ENCODE results near the gene MIAT. TPM values are rescaled to one million over a fixed set of nuclear protein-coding genes. Genes with fewer than 3 reads are reported as not detected.

Gene MIAT
- total RNA-seq, 2 donors from 2014 or later: 0.50 to 0.80 TPM

GRCh38 chr22:26660961-26661578, 3.7 kb downstream of the MIAT start:
- no peak overlapping the region for H3K4me3 ChIP-seq
- 76% methylated on average over 7 of the region's 7 CpGs for WGBS
- DNase-seq (ENCODE audit: low spot score): no peak
- intact Hi-C loops (cut with DNase I): no loop called here
- H3K27me3 ChIP-seq (replicated peaks; ENCODE audit: insufficient read depth): peaks cover 17% of the 10 kb centered on the region
- H3K9me3 ChIP-seq: no peaks in the 10 kb centered on the region
- no peaks in the 10 kb centered on the region for H3K4me1 ChIP-seq (replicated peaks)
- TF ChIP-seq CTCF (IDR thresholded peaks at IDR 0.05): no peak
- no peak for TF ChIP-seq POLR2AphosphoS5 (IDR thresholded peaks at IDR 0.05)
- TF ChIP-seq POLR2A (IDR thresholded peaks at IDR 0.05): no peak
- H3K36me3 ChIP-seq: no peaks in the 10 kb centered on the region
- H3K27ac ChIP-seq: no peak overlapping the region

- H3K4me3 ChIP-seq: no peak overlapping the region
- TF ChIP-seq CTCF (IDR thresholded peaks at IDR 0.05): no peak
- no peak for TF ChIP-seq POLR2A (IDR thresholded peaks at IDR 0.05)
- TF ChIP-seq POLR2AphosphoS5 (IDR thresholded peaks at IDR 0.05): no peak
- no peak for DNase-seq (ENCODE audit: low spot score)
- WGBS: 80% methylated on average over 2 of the region's 2 CpGs
- intact Hi-C loops (cut with DNase I): no loop called here
- H3K4me1 ChIP-seq (replicated peaks): no peaks in the 10 kb centered on the region
- no peaks in the 10 kb centered on the region for H3K36me3 ChIP-seq
- no peak overlapping the region for H3K27ac ChIP-seq
- peaks cover 12% of the 10 kb centered on the region for H3K27me3 ChIP-seq (replicated peaks; ENCODE audit: insufficient read depth)
- no peaks in the 10 kb centered on the region for H3K9me3 ChIP-seq
These were observed 4.8 kb downstream of the MIAT start for GRCh38 chr22:26662160-26662559.

- Histone ChIP-seq H3K4me1 (replicated peaks) (no peaks in the 10 kb centered on the region), H3K4me3 (no peak overlapping the region), H3K27me3 (replicated peaks; ENCODE audit: insufficient read depth) (peaks cover 4% of the 10 kb centered on the region), H3K9me3 (no peaks in the 10 kb centered on the region), H3K27ac (no peak overlapping the region), H3K36me3 (no peaks in the 10 kb centered on the region)
- intact Hi-C loops (cut with DNase I): no loop called here
- WGBS: 79% methylated on average over 9 of the region's 9 CpGs
- no peak for DNase-seq (ENCODE audit: low spot score)
- TF ChIP-seq POLR2AphosphoS5 (IDR thresholded peaks at IDR 0.05) (no peak), POLR2A (IDR thresholded peaks at IDR 0.05) (no peak), CTCF (IDR thresholded peaks at IDR 0.05) (no peak)
These were observed 6.1 kb downstream of the MIAT start for GRCh38 chr22:26663374-26663923.

- TF ChIP-seq POLR2A (IDR thresholded peaks at IDR 0.05) (no peak), POLR2AphosphoS5 (IDR thresholded peaks at IDR 0.05) (no peak), CTCF (IDR thresholded peaks at IDR 0.05) (no peak)
- DNase-seq (ENCODE audit: low spot score): no peak
- no peaks in the 10 kb centered on the region for H3K9me3 ChIP-seq
- 31% methylated on average over 4 of the region's 4 CpGs for WGBS
- H3K27me3 ChIP-seq (replicated peaks; ENCODE audit: insufficient read depth): peaks cover 4% of the 10 kb centered on the region
- no peaks in the 10 kb centered on the region for H3K4me1 ChIP-seq (replicated peaks)
- no peak overlapping the region for H3K27ac ChIP-seq
- H3K4me3 ChIP-seq: no peak overlapping the region
- H3K36me3 ChIP-seq: no peaks in the 10 kb centered on the region
- intact Hi-C loops (cut with DNase I): no loop called here
These were observed 8.4 kb downstream of the MIAT start for GRCh38 chr22:26665813-26666231.

GRCh38 chr22:26667140-26667539, 9.8 kb downstream of the MIAT start:
- Histone ChIP-seq H3K27ac (no peak overlapping the region), H3K27me3 (replicated peaks; ENCODE audit: insufficient read depth) (peaks cover 1% of the 10 kb centered on the region), H3K4me1 (replicated peaks) (no peaks in the 10 kb centered on the region), H3K9me3 (no peaks in the 10 kb centered on the region), H3K4me3 (no peak overlapping the region), H3K36me3 (no peaks in the 10 kb centered on the region)
- WGBS: 68% methylated on average over 13 of the region's 13 CpGs
- TF ChIP-seq CTCF (IDR thresholded peaks at IDR 0.05) (no peak), POLR2AphosphoS5 (IDR thresholded peaks at IDR 0.05) (no peak), POLR2A (IDR thresholded peaks at IDR 0.05) (no peak)
- no peak for DNase-seq (ENCODE audit: low spot score)
- intact Hi-C loops (cut with DNase I): no loop called here
